SJSA1 (cell line): ENCODE results near the gene ANXA1. TPM values are rescaled to one million over a fixed set of nuclear protein-coding genes. Genes with fewer than 3 reads are reported as not detected.

ENCODE experiments used
- total RNA-seq: library from RNA; depleted of rRNA; stranded (reverse); fragments of >200 nt; shearing (Covaris generic); gene quantifications from 2 replicates; pipeline ENCODE4 v1.2.3, GENCODE V29; 2014; rRNA removed

ANXA1 gene
- total RNA-seq, 1 experiment from 2014 or later: 934 TPM

Other genes starting within 250 kb of the ANXA1 start
- not detected in 2 replicates for gene ALDH1A1, start 198.8 kb upstream of the ANXA1 start, total RNA-seq